Stimulated activated CD4-positive, alpha-beta T cell treated with anti-CD3 and anti-CD28 coated beads, Interleukin-15, amount 100 ng/mL, for 1 hour (primary cell): ENCODE measurements around the gene MDGA2.
"Not testable (repeated sequence)": the region's sequence is repeated elsewhere in the genome, so short reads cannot be mapped to it uniquely, and the experiment has no call there.

ENCODE experiments used
- DNase-seq, 2 donors: peaks; one replicate each; pipeline ENCODE4 v3.0.0-alpha.2; 2020; ENCODE audit warnings: low read depth in 1 of 2, low spot score in 1 of 2

The MDGA2 gene

GRCh38 chr14:47345016-47345415 is 330.4 kb downstream of the MDGA2 start:
- no peak for DNase-seq

DNA sequence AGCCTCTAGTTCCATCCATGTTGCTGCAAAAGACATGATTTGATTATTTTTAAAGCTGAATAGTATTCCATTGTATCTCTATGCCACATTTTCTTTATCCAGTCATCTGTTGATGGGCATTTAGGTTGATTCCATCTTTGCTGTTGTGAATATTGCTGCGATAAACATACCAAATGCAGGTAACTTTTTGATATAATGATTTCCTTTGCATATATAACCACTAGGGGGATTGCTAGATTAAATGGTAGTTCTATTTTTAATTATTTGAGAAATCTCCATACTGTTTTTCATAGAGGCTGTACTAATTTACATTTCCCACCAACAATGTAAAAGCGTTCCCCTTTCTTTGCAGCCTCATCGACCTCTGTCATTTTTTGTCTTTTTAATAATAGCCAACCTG is 342.5 kb downstream of the MDGA2 start:
- DNase-seq: no peak

- no peak for DNase-seq
Observed at GRCh38 chr14:47332106-47332505, 343.3 kb downstream of the MDGA2 start.

- no peak for DNase-seq
Observed at GRCh38 chr14:47328376-47328775, 347.0 kb downstream of the MDGA2 start.

GRCh38 chr14:47327336-47327735 is 348.1 kb downstream of the MDGA2 start:
- no peak for DNase-seq

DNA sequence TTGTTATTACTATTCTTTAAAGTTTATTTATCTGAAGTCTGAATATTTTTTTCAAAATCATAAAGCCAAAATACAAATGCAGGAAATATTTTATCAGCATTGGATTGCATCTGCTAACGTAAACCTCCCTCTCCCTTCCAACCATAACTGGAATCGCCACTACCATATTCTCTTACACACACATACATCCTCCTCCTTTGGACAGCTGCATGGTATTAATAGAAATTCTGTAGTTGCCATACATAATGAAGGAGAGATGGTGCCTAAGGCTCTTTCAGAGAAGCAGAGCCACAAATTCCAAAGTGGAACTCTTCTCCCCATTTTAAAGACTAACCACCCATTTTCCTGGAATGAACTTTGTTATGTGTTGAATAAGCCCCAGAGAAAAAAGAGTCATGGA is 352.7 kb downstream of the MDGA2 start:
- no peak for DNase-seq

DNA sequence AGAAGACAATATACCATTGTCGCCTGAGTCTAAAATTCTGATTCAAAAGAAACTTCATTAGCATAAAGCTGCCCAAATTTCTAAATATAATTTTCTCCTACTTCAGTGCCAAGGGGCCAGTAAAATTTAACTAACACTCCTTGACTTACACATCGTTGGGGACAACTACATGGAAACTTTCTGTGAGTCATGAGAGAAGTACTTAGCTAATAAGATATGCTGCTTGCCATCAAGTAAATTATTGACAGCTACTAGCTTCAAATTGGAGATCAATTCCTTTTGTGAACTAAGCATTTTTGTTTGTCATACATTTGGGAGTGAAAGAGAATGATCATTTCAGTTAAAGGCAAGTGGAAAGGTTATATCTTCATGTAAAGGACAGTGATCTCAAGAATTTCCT is 373.3 kb downstream of the MDGA2 start:
- DNase-seq: no peak

GRCh38 chr14:47300796-47301195 is 374.6 kb downstream of the MDGA2 start:
- DNase-seq: no peak

DNA sequence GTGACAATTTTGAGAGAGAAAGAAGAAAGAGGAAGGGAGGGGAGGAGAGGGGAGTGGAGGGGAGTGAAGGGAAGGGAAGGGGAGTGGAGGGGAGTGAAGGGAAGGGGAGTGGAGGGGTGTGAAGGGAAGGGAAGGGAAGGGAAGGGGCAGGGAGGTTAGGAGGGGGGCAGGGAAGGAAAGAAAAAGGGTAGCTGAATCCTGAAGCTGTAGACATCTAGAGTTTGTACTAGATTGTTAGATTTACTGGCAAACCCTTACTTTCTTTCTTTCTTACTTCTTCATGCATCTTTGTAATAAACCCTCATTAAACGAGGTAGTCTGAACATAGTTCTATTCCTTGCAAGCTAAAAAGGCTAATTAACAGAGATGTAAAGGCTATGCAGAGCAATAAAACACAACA is 378.0 kb downstream of the MDGA2 start:
- no peak for DNase-seq

DNA sequence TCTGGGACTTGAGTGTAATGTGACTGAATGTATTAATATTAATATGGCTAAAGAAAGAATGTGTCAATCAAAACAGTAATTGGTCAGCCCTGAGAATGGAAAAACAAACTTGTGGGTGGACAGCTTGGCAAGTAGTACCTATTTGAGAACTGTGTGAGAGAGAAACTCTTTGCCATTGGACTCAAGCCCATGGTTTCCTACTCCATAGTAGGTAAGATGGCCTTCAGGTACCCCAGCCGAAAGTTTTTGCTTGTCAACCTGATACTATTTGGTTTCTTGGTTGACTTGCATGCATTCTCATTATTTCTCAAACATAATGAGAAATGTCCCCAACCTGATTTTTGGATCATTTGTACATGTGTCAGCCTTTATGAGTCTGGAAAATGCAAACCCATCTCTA is 391.1 kb downstream of the MDGA2 start:
- no peak for DNase-seq

GRCh38 chr14:47281761-47282160 is 393.6 kb downstream of the MDGA2 start:
- not testable (repeated sequence) for DNase-seq

- DNase-seq: no peak
Observed at GRCh38 chr14:47278233-47278842, 397.1 kb downstream of the MDGA2 start.

- no peak for DNase-seq
Observed at GRCh38 chr14:47277703-47278102, 397.7 kb downstream of the MDGA2 start.

DNA sequence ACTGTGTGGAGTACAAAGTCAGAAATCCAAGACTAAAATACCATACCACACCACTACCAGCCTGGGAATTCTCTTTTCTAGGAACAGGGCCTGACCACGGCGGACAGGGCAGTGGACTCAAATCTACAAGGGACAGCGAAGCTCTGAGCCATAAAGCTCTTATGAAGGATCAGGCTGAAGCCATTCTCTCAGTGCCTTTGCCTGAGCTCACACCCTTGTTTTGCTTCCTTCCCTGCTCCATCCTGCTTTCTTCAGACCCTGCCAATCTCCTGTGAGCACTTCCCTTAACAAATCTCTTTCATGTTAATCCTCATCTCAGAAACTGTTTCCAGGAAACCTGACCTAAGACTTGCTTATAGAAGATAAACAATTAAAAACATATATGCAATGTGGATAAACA is 398.5 kb downstream of the MDGA2 start:
- no peak for DNase-seq

DNA sequence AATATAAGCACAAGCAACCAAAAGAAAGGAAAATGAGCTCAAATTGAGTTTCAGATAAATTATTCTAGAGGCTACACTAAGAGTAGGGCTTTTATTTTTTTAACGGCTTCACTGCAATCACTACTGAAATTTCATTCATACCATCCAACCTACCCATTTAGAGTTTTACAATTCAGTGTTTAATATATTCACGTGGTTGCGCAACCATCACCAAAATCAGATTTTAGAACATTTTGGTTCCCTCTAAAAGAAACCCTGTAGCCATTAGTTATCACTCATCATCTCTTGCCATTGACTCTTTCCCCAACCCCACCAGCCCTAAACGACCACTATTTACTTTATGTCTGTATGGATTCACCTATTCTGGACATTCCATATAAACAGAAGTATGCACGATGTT is 401.5 kb downstream of the MDGA2 start:
- no peak for DNase-seq

DNA sequence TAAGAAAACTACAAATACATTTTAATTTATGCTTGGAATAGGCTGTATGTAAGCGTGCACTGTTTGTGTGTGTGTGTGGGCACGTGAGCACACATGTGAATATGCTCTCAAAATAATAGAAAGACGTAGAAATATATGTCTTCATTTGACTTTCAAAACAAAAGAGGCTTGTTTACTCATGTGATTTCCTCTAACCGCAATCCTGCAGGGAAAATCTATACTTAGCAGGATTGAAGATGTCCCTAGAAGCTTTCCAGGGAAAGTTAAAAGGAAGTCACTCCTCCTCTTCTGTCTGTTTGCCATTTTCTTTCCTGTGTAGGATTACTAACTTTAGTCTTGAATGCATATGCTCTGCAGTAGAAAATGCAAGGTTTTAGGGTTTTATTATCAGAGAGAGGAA is 404.7 kb downstream of the MDGA2 start:
- DNase-seq: no peak

DNA sequence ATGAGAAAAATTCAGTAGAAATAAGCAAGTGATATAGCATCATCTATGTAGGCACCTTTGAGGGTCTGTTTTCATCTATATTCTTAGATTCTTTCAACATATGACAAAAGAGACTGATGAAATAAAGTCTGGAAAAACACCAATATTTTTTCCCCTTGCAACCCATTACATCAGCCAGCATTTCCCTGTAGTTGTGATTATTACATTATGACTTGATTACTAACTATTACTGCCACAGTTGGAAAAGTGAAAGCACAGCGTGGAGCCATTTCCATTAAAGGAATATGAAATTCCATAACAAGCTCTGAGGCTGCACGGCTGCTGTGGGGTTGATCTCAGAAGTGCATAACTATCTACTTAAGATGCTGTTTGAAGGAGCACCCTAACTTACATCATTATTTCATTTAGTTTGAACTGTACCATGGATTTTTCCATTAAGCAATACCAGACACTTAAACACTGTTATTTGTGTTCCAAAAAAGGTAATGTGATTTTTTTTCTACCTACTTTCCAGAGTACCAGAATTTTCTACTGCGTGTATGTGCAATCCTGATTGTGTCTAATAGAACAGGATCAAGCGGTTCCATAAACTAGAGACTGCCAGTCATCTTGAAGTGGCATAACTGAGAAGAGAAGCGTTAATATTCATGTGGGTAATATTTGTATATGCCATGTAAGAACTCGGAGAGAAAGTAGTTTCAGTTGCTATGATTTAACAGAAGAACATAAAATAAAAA is 405.5 kb downstream of the MDGA2 start:
- no peak for DNase-seq

- no peak for DNase-seq
Observed at GRCh38 chr14:47264842-47265241, 410.6 kb downstream of the MDGA2 start.

GRCh38 chr14:47262801-47263200 is 412.6 kb downstream of the MDGA2 start:
- no peak for DNase-seq

- DNase-seq: no peak
Observed at GRCh38 chr14:47261350-47261749, 414.1 kb downstream of the MDGA2 start.

GRCh38 chr14:47259796-47260195 is 415.6 kb downstream of the MDGA2 start:
- DNase-seq: no peak

- no peak for DNase-seq
Observed at GRCh38 chr14:47257013-47257412, 418.4 kb downstream of the MDGA2 start.

GRCh38 chr14:47252802-47253201 is 422.6 kb downstream of the MDGA2 start:
- no peak for DNase-seq
